NT2/D1 (cell line): ENCODE results near the gene PLSCR5.

ENCODE experiments used
- SUZ12 ChIP-seq: IDR thresholded peaks from 2 replicates; pipeline ENCODE4 v1.6.1; 2011; ENCODE audit not compliant: insufficient read length, insufficient read depth; ENCODE audit errors: extremely low read depth
- YY1 ChIP-seq: IDR thresholded peaks from 2 replicates; pipeline ENCODE4 v1.6.1; 2011; ENCODE audit not compliant: insufficient read length, insufficient read depth
- ZNF274 ChIP-seq: IDR thresholded peaks from 2 replicates; pipeline ENCODE4 v1.6.1; 2011; ENCODE audit warnings: mild to moderate bottlenecking, low read depth, low read length

DNA sequence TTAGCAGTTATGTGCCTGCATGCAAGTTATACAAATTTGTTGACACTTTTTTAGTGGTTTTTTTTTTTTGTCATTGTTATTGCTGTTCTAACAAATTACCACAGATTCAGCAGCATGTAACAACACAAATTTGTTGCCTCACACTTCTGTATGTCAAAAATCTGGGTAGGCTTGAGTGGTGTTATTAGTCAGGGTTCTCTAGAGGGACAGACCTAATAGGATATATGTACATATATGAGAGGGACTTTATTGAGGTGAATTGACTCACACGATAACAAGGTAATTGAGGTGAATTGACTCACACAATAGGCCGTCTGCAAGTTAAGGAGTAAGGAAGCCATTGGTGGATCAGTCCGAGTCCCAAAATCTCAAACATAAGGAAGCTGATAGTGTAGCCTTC, 45.8 kb downstream of the PLSCR5 start:
- TF ChIP-seq YY1 (no peak), ZNF274 (no peak), SUZ12 (no peak)
